Loucy (cell line): ENCODE results near the gene KRT79.

Experiments used
- H2AFZ ChIP-seq: fragments of 200-600 bp; sonication (generic); 2 replicates; pipeline ENCODE4 v1.6.0; 2016; ENCODE audit warnings: antibody characterized with exemption, mild to moderate bottlenecking, low read length, moderate library complexity
- H3F3A ChIP-seq: fragments of 200-600 bp; 2 replicates; pipeline ENCODE4 v1.6.0; 2016; ENCODE audit warnings: antibody characterized with exemption, low read depth, mild to moderate bottlenecking
- H3K27me3 ChIP-seq: fragments of 200-600 bp; sonication (generic); 2 replicates; pipeline ENCODE4 v1.6.1; 2014; ENCODE audit warnings: low read length, mild to moderate bottlenecking; ENCODE audit not compliant: insufficient read depth, poor library complexity, severe bottlenecking
- H3K36me3 ChIP-seq: fragments of 200-600 bp; sonication (generic); 2 replicates; pipeline ENCODE4 v1.6.1; 2016; ENCODE audit warnings: low read length; ENCODE audit not compliant: insufficient read depth
- H3K4me1 ChIP-seq: fragments of 200-600 bp; sonication (generic); 2 replicates; pipeline ENCODE4 v1.5.1; 2014; ENCODE audit warnings: low read length, mild to moderate bottlenecking; ENCODE audit not compliant: insufficient read depth, poor library complexity, severe bottlenecking
- H3K4me2 ChIP-seq: fragments of 200-600 bp; sonication (generic); 2 replicates; pipeline ENCODE4 v1.6.0; 2014; ENCODE audit warnings: antibody characterized with exemption, low read length, low read depth, mild to moderate bottlenecking; ENCODE audit not compliant: poor library complexity, severe bottlenecking
- H3K4me3 ChIP-seq: fragments of 200-600 bp; sonication (generic); 2 replicates; pipeline ENCODE4 v1.5.1; 2014; ENCODE audit warnings: low read length, mild to moderate bottlenecking, mixed read lengths; ENCODE audit not compliant: poor library complexity, severe bottlenecking
- H3K79me2 ChIP-seq: fragments of 200-600 bp; sonication (generic); 2 replicates; pipeline ENCODE4 v1.6.1; 2014; ENCODE audit warnings: low read length; ENCODE audit not compliant: insufficient read depth
- H3K9ac ChIP-seq: fragments of 200-600 bp; sonication (generic); 2 replicates; pipeline ENCODE4 v1.6.0; 2014; ENCODE audit warnings: mild to moderate bottlenecking, low read depth, low read length, moderate library complexity; ENCODE audit not compliant: poor library complexity, severe bottlenecking
- H3K9me2 ChIP-seq: fragments of 200-600 bp; sonication (generic); replicated peaks from 2 replicates; pipeline ENCODE4 v1.6.1; 2016; ENCODE audit warnings: low read depth, low read length, mixed read lengths
- H3K9me3 ChIP-seq: fragments of 200-600 bp; sonication (generic); 2 replicates; pipeline ENCODE4 v1.6.1; 2014; ENCODE audit warnings: mild to moderate bottlenecking, antibody characterized with exemption, low read length, low read depth; ENCODE audit not compliant: insufficient read depth
- H4K20me1 ChIP-seq: fragments of 200-600 bp; sonication (generic); 2 replicates; pipeline ENCODE4 v1.6.0; 2014; ENCODE audit warnings: antibody characterized with exemption, low read length, mild to moderate bottlenecking; ENCODE audit not compliant: insufficient read depth, poor library complexity, severe bottlenecking
- CTCF ChIP-seq: fragments of 200-600 bp; sonication (generic); conservative IDR thresholded peaks from 2 replicates; pipeline ENCODE4 v1.5.1; 2014; ENCODE audit warnings: mild to moderate bottlenecking, antibody characterized with exemption, low read length
- EZH2phosphoT487 ChIP-seq: fragments of 200-600 bp; IDR thresholded peaks from 2 replicates; pipeline ENCODE4 v1.6.1; 2018; ENCODE audit warnings: antibody characterized with exemption, mild to moderate bottlenecking, moderate library complexity, borderline replicate concordance

Gene KRT79

GRCh38 chr12:52862023-52862422, 27.9 kb upstream of the KRT79 start:
- no peaks in the 10 kb centered on the region for H3F3A ChIP-seq
- no peak overlapping the region for H2AFZ ChIP-seq
- no peaks in the 10 kb centered on the region for H4K20me1 ChIP-seq
- no peaks in the 10 kb centered on the region for H3K36me3 ChIP-seq
- no peaks in the 10 kb centered on the region for H3K9me3 ChIP-seq
- TF ChIP-seq CTCF, result no peak
- H3K4me2 ChIP-seq, result no peak overlapping the region
- H3K4me1 ChIP-seq, result no peaks in the 10 kb centered on the region
- H3K79me2 ChIP-seq, result no peaks in the 10 kb centered on the region
- H3K9me2 ChIP-seq, result no peaks in the 10 kb centered on the region
- no peak overlapping the region for H3K4me3 ChIP-seq
- H3K9ac ChIP-seq, result no peak overlapping the region
- no peaks in the 10 kb centered on the region for H3K27me3 ChIP-seq

GRCh38 chr12:52861511-52861910, 27.4 kb upstream of the KRT79 start:
- no peaks in the 10 kb centered on the region for H3F3A ChIP-seq
- no peaks in the 10 kb centered on the region for H3K36me3 ChIP-seq
- H3K79me2 ChIP-seq, result no peaks in the 10 kb centered on the region
- H3K4me1 ChIP-seq, result no peaks in the 10 kb centered on the region
- H3K9me3 ChIP-seq, result no peaks in the 10 kb centered on the region
- no peaks in the 10 kb centered on the region for H3K27me3 ChIP-seq
- H3K4me2 ChIP-seq, result no peak overlapping the region
- no peaks in the 10 kb centered on the region for H3K9me2 ChIP-seq
- no peak overlapping the region for H3K9ac ChIP-seq
- no peak overlapping the region for H2AFZ ChIP-seq
- H4K20me1 ChIP-seq, result no peaks in the 10 kb centered on the region
- no peak overlapping the region for H3K4me3 ChIP-seq
- no peak for TF ChIP-seq EZH2phosphoT487

DNA sequence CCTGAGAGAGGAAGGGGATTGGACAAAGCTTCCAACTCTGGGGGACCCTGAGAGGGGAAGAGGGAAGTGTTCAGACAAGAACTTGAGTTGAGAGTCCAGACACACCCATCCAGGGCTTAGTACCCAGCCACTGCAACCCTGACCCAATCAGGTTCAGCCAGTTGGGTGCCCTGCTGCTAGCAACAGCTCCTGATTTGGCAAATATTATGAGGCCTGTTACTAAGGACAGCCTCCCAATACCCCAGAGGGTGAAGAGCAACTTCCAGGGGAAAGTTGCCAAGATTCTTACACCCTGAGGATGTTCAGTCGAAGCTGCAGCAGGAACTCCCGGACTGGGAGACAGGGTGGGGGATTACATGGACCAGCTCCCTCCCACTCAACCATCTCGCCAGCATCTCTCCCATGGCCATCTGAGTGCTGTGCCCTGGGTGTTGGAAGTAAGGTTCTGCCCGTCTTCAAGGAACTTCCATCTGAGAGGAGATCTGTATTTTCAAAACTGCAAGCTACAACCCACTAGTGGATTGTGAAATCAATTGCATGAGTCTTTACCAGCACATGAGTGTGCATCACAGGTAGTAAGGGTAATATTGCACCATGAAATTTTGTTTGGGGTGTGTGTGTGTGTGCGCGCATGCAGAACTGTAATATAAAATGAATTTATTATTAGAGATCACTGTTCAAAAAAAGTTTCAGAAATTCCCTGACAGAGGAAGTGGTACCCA, 26.2 kb upstream of the KRT79 start:
- Histone ChIP-seq H3K4me3 (no peak overlapping the region), H3K9me3 (no peaks in the 10 kb centered on the region), H4K20me1 (no peaks in the 10 kb centered on the region), H3K9ac (no peak overlapping the region), H3F3A (no peaks in the 10 kb centered on the region), H3K27me3 (no peaks in the 10 kb centered on the region), H3K9me2 (no peaks in the 10 kb centered on the region), H3K79me2 (no peaks in the 10 kb centered on the region), H3K4me2 (no peak overlapping the region), H2AFZ (no peak overlapping the region), H3K36me3 (no peaks in the 10 kb centered on the region), H3K4me1 (no peaks in the 10 kb centered on the region)
- TF ChIP-seq EZH2phosphoT487 (no peak), CTCF (no peak)

GRCh38 chr12:52857500-52857899, 23.4 kb upstream of the KRT79 start:
- H3K9ac ChIP-seq, result no peak overlapping the region
- H3F3A ChIP-seq, result no peaks in the 10 kb centered on the region
- no peak overlapping the region for H2AFZ ChIP-seq
- no peak for TF ChIP-seq EZH2phosphoT487
- no peak for TF ChIP-seq CTCF
- H3K9me2 ChIP-seq, result no peaks in the 10 kb centered on the region
- no peaks in the 10 kb centered on the region for H3K27me3 ChIP-seq
- H3K4me3 ChIP-seq, result no peak overlapping the region
- no peaks in the 10 kb centered on the region for H3K79me2 ChIP-seq
- H3K4me2 ChIP-seq, result no peak overlapping the region
- no peaks in the 10 kb centered on the region for H3K9me3 ChIP-seq
- H3K4me1 ChIP-seq, result no peaks in the 10 kb centered on the region
- H4K20me1 ChIP-seq, result no peaks in the 10 kb centered on the region
- no peaks in the 10 kb centered on the region for H3K36me3 ChIP-seq
